Right ventricle myocardium inferior (tissue), 1 donor: Measurements from ENCODE around the gene HOXA7. TPM values are rescaled to one million over a fixed set of nuclear protein-coding genes. Genes with fewer than 3 reads are reported as not detected.
A peak's percentile ranks its signal among the peaks of the same experiment; 100 is the strongest.

Source experiments
- ATAC-seq: fragments of 200-7000 bp; cut with Tn5 transposase; one replicate; pipeline ENCODE4 v1.9.1; 2020; ENCODE audit warnings: mild to moderate bottlenecking, moderate library complexity
- DNase-seq: peaks from one replicate; pipeline ENCODE4 v3.0.0; 2021; ENCODE audit errors: missing footprints
- intact Hi-C: fragments of 100-400 bp; cut with DNase I; formaldehyde crosslinking; loops from one replicate; pipeline ENCODE4 v1.11.0; 2022
- total RNA-seq: library from RNA; stranded (reverse); fragmentation: NEBNext Ultra II Directional; extraction: Animal tissue kit (Norgen Biotek cat#: 25700); gene quantifications from one replicate; pipeline ENCODE4 v1.2.1, GENCODE V29; 2021
- donor health status: DM: no; HTN: yes; CAD: no; lungs with severe emphysema.

The HOXA7 gene
- total RNA-seq, 1 donor from 2014 or later, result not detected

DNA sequence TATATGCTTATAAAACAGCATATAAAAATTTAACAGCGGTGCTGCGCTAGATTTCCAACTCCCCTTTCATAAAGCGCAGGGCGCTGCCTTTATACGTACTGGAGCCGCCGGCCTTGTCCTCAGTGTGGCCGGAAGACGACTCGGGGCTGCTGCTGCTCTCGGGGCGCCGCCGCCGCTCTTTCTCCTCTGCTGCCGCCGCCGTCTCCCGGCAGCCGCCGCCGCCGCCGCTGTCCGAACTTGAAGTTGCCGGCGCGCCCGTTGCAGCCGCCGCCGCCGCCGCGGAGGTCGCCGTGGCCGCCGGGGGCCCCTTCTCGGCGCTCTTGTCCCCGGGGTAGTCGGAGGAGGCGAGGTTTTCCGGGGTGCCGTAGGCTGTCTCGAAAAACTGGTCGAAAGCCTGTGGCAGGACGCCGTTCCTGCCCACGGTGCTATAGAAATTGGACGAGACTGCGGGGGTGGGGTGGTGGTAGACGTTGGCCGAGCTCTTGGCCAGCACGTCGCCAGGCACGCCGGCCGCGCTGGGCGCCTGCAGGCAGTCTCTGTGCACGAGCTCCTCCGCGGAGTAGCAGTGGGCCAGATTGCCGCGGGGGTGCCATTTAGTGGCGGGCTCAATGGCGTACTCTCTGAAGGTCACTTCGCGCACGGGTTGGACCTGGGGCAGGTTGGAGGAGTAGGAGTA is 28.0 kb upstream of the HOXA7 start:
- DNase-seq (no peak), ATAC-seq (no peak)
- intact Hi-C loops, result no loop called here

DNA sequence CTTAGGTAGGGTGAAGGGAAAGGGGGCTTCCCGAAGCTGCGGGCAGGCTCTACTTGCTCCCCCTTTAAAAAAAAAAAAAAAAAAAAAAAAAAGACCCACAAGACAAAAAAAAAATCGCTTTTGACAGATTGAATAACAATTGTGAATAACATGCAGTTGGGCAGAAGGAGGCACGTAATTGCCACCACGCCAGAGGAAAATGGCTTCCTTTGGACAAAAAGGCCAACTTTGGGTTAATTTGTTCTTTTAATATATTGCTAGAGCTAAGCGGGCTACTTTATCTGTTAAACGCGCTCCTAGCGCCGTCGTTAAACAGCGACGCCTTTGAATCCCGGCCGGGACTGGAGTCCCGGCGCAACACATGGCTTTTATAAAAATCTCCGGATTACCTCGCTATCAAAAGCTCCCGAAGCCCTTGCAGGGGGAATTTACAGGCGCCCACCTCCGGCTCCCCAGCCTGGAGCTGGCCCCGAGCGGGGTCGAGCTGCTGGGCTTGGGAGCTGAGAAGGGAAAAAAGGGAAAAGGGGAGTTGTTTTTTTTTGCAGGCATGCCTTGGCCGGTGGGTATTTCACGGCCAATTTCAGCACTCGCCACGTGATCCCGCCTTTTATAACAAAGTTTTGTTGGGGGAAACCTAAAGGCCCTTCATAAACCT is 27.3 kb upstream of the HOXA7 start:
- intact Hi-C loops, result no loop called here

GRCh38 chr7:27182861-27183681 is 26.6 kb upstream of the HOXA7 start:
- ATAC-seq, result no peak
- intact Hi-C loops, result no loop called here
- no peak for DNase-seq

More for the DNA sequence above, 27.3 kb upstream of the HOXA7 start:
- ATAC-seq (no peak), DNase-seq (no peak)

DNA sequence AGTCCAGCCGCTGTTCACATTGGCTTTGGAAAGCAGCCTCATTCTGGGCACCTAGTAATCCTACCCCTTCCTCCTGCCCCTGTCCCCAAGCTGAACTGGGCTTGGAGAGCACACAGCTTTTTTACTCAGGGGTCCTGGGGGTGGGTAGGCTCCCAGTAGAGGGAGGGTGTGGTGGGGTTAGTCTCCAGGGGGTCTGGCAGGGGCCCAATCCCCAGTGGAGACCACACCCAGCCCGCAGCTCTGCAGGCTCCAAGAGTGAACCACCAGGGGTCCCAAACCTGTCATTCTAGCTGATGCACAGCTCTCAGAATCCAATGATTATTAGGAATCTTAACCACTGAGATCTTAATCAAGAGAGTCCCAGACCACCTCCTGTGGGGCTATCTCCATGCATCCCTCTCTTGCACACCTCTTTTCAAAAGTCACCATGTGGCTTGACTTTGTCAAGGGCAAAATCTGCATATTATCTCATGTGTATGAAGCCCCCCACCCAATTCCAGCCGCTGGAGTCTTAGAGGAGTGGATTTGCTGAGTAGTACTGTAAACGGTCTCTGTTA is 25.9 kb upstream of the HOXA7 start:
- no peak for ATAC-seq
- intact Hi-C loops, result no loop called here
- no peak for DNase-seq

- intact Hi-C loops, result no loop called here
- DNase-seq (no peak), ATAC-seq (no peak)
These were observed 25.4 kb upstream of the HOXA7 start for GRCh38 chr7:27181795-27182275.

DNA sequence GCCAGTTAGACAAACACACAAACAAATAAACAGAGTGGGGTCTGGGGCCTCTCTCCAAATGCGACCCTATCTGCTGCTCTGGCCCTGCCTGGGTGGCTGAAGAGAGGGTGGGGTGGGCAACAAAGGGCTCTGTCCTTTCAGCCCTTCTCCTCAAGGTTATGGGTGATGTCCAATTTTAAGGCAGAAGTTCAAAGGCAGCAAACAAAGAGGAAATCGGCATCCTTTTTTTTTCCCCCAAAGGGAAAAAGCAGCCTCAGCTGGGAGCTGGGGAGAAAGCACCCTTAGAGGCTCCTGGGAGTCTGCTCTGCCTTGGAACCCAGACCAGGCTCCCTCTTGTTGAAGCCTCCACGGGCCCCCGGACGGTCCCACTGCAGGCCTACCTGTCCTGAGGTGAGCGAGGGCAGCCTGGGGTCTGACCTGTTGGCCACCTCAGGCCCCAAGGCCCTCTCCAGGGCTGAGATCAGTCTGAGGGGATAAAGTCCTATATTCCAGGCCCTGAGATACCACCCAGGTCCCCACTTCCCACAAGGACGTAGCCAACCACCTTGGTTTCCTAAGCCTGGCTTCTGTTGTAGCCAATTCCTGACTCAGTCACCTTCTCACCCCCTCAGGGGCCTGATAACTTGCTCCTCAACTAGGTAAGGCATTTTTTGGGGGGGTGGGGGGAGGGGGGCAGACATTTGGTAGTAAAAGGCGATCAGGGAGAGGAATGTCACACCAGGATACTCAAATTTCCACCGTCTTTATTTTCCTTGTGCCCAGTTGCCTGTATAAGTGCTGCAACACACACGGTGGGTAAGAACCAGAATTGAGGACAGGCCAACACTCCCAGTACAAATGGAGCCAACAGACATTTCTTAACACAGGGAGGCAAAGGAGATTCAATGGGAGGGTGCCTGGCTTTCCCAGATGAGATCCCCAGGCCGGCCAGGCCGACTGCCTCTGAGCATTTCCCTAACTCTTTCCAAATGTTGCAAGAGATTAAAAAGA is 24.3 kb upstream of the HOXA7 start:
- intact Hi-C loops, result no loop called here
- ATAC-seq (no peak), DNase-seq (no peak)

- intact Hi-C loops, result no loop called here
- ATAC-seq (peak; percentile 42), DNase-seq (peak; percentile 86)
These were observed 23.3 kb upstream of the HOXA7 start for GRCh38 chr7:27179503-27180430.

GRCh38 chr7:27179030-27179429 is 22.6 kb upstream of the HOXA7 start:
- DNase-seq, result no peak

DNA sequence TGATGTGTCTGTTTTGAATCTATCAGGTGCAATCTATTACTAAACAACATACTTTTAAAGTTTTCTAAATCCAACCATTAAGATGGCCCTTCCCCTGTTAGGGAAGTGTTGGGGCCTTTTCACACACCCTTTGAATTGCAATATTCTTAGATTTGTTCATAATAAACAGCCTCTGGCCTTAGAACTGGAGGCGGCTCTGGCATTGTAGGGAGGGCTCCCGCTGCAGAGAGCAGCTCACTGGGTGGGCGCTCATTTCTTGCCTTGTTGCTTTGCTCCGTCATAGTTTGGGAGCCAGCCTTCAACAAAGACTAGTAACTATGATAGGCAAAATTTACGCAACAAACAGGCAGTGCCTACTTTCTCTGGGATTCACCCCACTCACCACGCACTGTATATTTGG is 21.9 kb upstream of the HOXA7 start:
- ATAC-seq, result no peak

More at GRCh38 chr7:27179030-27179429, 22.6 kb upstream of the HOXA7 start:
- no peak for ATAC-seq
- intact Hi-C loops, result no loop called here

DNA sequence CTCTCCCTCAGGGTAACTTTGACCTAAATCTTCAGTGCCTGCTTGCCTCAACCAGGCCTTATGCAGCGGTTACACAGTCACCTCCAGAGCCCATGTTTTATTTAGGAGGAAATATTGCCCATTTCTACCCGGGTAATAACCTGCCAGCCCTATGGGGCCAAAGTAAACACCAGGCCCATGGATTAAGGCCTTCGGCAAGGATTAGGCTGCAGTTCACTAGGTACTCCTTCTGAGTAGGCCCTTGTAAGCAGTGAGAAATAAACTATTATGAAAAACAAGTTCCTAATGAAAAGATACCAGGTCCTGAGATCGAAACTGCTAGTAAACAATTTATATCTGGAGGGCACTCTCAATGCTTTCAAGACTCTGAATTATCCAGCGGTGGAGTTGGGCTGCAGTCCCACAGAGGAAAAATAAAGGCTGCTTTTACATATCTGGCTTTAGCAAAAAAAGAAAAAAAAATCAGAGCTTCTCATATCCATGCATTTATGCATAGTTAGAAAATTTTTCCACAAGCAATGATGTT is 21.4 kb upstream of the HOXA7 start:
- DNase-seq (no peak), ATAC-seq (no peak)
- intact Hi-C loops, result no loop called here

More for the DNA sequence above, 21.9 kb upstream of the HOXA7 start:
- intact Hi-C loops, result no loop called here
- no peak for DNase-seq

DNA sequence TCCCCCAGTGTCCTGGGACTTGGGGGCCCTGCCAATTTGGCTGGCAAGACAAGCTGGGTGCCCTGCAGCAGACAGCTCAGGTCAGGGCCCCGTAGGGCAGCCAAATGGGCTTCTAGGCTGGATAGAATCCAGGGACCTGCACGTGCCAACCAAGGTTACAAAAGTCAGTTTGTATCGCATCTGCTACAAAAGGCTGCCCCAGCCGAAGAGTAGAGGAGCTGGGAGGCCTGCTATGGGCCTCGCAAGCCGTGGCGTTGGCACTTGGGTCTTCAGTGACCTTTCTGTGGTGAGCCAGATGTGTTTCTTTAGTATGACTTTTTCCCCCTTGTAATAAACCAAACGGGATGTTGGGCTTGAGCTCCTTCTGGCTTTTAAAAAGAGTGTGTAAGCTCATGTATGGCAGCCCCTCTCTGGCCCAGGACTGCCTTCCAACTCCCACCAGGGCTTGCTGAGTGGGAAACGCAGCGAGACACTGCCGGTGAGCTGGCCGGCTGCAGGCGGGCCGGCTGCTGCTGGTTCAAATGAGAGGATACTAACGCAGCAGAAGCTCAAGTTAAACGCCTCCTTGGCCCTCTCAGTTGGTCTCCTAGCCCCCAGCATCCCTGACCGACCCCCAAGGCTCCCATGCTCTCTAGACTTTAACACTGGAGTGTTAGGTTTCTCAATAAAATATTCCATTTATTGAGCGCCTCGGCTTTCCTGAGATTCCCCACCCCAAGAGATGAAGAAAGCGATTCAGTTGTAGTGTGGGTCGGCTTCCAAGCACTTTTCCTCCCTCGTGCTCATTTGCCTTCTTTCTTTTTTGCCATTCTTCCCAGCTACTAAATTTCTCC is 20.7 kb upstream of the HOXA7 start:
- DNase-seq (peak; percentile 17), ATAC-seq (no peak)
- intact Hi-C loops, result no loop called here

- intact Hi-C loops, result no loop called here
- DNase-seq (no peak), ATAC-seq (no peak)
These were observed 20.0 kb upstream of the HOXA7 start for GRCh38 chr7:27176524-27176845.

DNA sequence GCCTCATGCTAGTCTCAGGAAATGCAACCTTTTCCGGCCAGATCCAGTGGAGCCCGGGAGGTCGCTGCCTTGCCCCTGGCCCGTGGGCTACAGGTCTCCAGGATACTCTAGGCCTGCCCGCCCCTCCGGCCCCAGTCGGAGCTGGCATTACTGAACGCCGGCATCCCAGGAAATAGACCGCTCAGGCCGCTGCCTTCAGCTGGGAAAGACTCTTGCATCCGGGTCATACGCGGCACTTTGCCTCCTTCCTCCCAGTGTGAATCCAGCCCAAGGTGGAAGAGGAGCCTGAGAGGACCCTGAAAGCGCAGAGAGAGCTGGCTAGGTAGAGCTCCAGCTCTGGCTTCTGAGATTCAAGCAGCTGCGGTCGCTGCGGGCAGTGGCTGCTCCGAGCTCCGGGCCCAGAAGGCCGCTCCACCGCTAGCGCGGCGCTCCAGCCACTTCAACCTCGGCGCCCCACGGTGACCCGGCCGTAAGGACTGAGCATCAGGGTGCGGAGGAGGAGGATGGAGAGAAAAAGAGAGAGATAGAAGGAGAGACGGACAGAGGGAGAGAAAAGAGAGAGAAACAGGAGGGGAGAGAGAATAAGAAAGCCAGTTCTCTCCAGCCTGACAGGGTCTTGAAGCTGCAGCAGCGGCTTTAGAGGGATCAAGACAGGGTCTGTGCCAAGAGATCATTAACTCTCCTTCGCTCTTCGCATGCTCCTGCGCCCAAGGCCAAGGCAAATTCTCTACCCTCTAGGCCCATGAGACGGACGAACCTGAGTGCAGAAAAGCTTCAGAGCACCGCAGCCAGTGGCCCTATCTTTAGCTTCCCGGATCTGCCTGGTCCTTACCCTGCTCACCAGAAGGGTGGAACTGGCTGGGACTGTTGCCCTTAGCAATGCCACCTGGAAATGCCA is 19.4 kb upstream of the HOXA7 start:
- DNase-seq (peak; percentile 65), ATAC-seq (no peak)
- intact Hi-C loops, result no loop called here

DNA sequence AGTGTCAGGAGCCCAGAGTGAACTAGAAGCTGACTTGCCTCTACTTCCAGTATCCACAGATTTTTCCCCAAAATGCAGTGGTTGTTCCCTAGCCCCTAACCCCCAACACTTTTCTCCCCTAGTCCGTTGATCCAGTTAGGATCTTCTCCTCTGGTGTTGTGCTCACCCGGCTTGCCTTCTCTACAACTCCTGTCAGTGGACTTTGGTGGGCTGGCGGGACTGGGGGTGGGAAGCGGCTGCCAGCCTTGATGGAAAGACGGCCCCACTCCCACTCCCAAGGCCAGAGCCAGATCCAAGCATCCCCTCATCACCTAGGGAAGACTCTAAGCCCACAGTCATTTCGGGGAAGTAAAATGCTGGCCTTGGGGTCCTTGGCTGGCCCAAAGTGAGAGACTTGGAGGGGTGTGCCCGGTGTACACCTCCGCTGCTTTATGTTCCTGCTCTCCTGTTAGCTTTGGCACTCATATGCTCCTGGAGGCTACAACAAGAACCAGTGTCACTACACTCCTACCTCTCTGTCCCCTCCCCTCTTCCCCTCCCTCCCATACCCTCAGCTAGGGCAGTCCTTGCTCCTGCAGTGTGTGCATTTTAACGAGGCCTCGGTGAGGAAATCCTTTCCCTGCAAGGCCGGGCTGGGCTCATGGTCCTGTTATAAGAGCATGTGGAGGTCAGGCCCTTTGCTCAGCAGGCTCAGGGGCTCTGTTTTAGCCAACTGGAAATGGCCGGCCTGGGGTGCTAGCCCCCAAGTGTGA is 18.6 kb upstream of the HOXA7 start:
- peak; percentile 0 for DNase-seq
- intact Hi-C loops, result no loop called here
- no peak for ATAC-seq
